Measurements from ENCODE around the gene RTN1.

RTN1 gene

GRCh38 chr14:59918824-59919569 is 48.4 kb upstream of the RTN1 start:
- TF ChIP-seq POLR2AphosphoS5 (IDR thresholded peaks at IDR 0.05; ENCODE audit: low read depth) (no peak), CTCF (IDR thresholded peaks at IDR 0.05; ENCODE audit: insufficient read depth, low read length) (no peak), SPI1 (IDR thresholded peaks at IDR 0.05; ENCODE audit: borderline replicate concordance, low read depth) (no peak), GABPA (IDR thresholded peaks at IDR 0.05; ENCODE audit: low read depth) (no peak), REST (IDR thresholded peaks at IDR 0.05; ENCODE audit: insufficient replicate concordance, low read depth) (no peak)
- Histone ChIP-seq H3K27ac (replicated peaks) (no peak overlapping the region), H3K27me3 (ENCODE audit: insufficient read depth, poor library complexity, severe bottlenecking) (peaks cover 37% of the 10 kb centered on the region), H3K4me3 (replicated peaks; ENCODE audit: insufficient read depth, low read length) (no peak overlapping the region)
- DNase-seq (ENCODE audit: low read depth in 1 of 2, low spot score in 1 of 2) = no peak

GRCh38 chr14:59913187-59913586 is 42.6 kb upstream of the RTN1 start:
- TF ChIP-seq GABPA (IDR thresholded peaks at IDR 0.05; ENCODE audit: low read depth) = no peak
- no peak for TF ChIP-seq SPI1 (IDR thresholded peaks at IDR 0.05; ENCODE audit: borderline replicate concordance, low read depth)
- TF ChIP-seq POLR2AphosphoS5 (IDR thresholded peaks at IDR 0.05; ENCODE audit: low read depth) = no peak
- TF ChIP-seq REST (IDR thresholded peaks at IDR 0.05; ENCODE audit: insufficient replicate concordance, low read depth) = no peak
- TF ChIP-seq CTCF (IDR thresholded peaks at IDR 0.05; ENCODE audit: insufficient read depth, low read length) = no peak
- H3K4me3 ChIP-seq (replicated peaks; ENCODE audit: insufficient read depth, low read length) = no peak overlapping the region
- H3K27me3 ChIP-seq (ENCODE audit: insufficient read depth, poor library complexity, severe bottlenecking) = peaks cover 7% of the 10 kb centered on the region
- DNase-seq (ENCODE audit: low read depth in 1 of 2, low spot score in 1 of 2) = no peak
- H3K27ac ChIP-seq (replicated peaks) = no peak overlapping the region

GRCh38 chr14:59912443-59912842 is 41.9 kb upstream of the RTN1 start:
- no peak for DNase-seq (ENCODE audit: low read depth in 1 of 2, low spot score in 1 of 2)
- Histone ChIP-seq H3K4me3 (replicated peaks; ENCODE audit: insufficient read depth, low read length) (no peak overlapping the region), H3K27ac (replicated peaks) (no peak overlapping the region), H3K27me3 (ENCODE audit: insufficient read depth, poor library complexity, severe bottlenecking) (peaks cover 9% of the 10 kb centered on the region)
- TF ChIP-seq GABPA (IDR thresholded peaks at IDR 0.05; ENCODE audit: low read depth) = no peak
- no peak for TF ChIP-seq REST (IDR thresholded peaks at IDR 0.05; ENCODE audit: insufficient replicate concordance, low read depth)
- no peak for TF ChIP-seq CTCF (IDR thresholded peaks at IDR 0.05; ENCODE audit: insufficient read depth, low read length)
- TF ChIP-seq POLR2AphosphoS5 (IDR thresholded peaks at IDR 0.05; ENCODE audit: low read depth) = no peak
- TF ChIP-seq SPI1 (IDR thresholded peaks at IDR 0.05; ENCODE audit: borderline replicate concordance, low read depth) = no peak

Measured in HL-60 (cell line).